ENCODE data around the gene DKKL1.

The DKKL1 gene

GRCh38 chr19:49422407-49423070, 58.9 kb downstream of the DKKL1 start:
- no peak for DNase-seq (ENCODE audit: low read depth)

- no peak for DNase-seq (ENCODE audit: low read depth)
Measured at GRCh38 chr19:49423071-49423984, 59.7 kb downstream of the DKKL1 start, which contains the start of gene PTH2. Gene PTH2, minus strand, starts transcription at chr19:49423441. Its CDS starts 102 bp downstream, at chr19:49423339.

GRCh38 chr19:49423985-49424303, 60.3 kb downstream of the DKKL1 start:
- no peak for DNase-seq (ENCODE audit: low read depth)
